ENCODE results near the gene SIX6.

SIX6 gene

DNA sequence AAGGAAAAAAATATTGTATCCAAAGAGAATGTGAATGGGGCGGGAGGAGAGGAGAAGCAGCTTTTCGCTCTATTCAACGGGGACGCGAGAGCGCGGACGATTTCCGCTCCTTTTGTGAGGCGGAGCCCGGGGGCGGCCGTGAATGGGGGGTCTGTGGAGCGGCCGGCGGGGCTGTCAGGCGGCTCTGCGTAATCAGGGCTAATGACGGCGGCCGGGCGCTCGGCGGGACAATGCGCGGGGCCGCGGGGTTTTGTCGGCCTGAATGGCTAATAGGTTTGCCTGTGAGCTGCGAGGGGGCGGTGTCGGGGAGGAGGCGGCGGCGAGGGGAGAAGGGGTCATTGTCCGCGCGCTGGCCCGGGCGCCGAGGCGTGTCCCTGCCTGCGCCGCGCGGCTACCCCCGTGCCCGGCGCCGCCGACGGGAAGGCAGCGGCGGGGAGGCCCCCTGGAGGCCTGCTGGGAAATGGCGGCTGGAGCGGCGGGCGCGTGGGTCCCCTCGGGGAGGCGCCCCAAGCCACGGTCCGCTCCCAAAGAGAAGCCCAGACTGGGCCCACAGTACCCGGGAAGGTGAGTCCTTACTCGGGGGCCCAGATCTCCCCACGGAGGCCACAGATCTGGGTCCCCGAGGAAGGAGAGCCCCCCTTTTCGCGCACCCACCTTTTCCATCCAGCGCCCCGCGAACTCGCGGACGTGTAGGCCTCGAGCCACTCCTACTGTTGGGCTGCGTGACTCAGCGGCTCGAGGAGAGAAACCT lies 6.0 kb downstream of the SIX6 start:
- DNase-seq, result peak; percentile 58

DNA sequence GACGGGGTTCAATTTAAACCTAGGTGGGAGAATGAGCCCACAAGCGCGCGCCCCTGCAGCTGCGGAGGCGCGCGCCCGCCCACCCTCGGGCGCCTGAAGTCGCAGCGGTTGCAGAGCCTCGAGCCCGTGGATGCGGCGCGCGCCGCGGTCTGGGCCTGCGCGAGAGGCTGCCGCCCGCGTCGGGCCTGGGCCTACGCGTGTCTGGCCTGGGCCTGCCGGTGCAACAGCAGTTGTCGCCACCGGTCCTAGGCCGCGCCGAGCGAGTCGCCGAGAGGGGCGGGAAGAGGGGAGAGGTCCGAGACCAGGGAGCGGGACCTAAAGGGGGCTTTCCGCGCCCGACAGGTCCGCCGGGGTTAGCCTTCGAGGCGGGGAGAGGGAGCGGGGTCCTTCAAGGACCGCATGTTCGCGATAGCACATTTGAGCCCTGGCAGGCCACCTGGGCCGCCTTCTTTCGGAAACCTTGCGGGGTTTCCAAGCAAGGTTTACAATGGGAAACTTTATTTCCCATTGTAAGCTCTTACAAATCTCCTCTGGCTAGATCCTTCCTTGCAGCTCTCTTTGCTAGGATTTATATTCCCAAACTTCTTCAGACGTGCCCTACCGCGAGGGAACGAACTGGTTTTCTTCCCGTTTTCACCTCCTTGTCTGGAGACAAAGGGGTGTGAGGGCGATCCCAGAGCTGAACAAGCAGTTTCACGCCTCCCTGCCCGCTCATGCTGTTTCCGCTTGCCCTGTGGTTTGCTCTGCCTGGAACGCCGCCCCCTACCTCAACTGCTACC lies 6.8 kb downstream of the SIX6 start:
- DNase-seq, result no peak

DNA sequence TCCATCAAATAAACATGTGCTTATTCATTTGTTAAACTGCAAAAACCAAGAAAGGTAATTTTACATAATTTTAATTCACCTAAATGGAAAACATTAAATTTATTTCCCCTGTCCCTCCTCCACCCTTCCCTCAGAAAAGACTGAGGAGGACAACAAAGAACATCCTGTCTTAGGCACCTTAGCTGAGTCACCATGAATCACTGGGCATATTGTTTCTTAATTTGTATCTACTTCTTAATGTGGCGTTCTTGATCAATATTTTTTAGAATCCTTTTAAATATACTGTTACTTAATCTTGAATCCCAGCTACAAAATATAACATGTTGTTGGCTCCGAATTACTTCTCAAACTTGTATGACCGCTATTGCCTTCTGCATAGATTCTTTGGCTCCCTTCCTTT lies 23.5 kb downstream of the SIX6 start:
- DNase-seq, result no peak

DNA sequence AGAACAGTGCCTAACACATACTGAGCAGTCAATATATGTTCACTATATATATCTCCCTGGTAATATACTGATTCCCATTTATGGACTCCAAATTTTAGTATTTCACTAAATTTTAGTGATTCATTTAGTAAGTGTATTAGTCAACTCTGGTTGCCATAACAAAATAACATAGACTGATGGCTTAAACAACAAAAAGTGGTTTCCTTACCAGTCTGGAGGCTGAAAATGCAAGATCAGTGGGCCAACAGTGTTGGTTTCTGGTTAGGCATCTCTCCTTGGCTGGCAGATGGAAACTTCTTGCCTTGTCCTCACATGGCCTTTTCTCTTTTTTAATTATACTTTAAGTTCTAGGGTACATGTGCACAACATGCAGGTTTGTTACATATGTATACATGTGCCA lies 28.7 kb downstream of the SIX6 start:
- DNase-seq, result no peak

DNA sequence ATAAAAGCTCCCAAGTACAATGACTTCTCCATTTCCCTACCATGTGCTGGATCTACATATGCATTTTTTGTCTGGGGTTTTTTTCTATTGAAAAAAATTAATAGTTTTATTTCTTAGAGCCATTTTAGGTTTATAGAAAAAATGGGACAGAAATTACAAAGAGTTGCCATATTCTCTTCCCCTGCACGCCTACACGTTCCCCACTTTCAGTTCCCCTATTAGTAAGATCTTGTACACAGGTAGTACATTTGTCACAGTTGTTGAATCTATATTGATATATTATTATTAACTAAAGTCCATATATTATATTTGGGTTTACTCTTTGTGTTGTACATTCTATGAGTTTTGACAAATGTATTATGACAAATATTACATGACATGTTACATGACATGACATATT lies 35.7 kb downstream of the SIX6 start:
- no peak for DNase-seq

DNA sequence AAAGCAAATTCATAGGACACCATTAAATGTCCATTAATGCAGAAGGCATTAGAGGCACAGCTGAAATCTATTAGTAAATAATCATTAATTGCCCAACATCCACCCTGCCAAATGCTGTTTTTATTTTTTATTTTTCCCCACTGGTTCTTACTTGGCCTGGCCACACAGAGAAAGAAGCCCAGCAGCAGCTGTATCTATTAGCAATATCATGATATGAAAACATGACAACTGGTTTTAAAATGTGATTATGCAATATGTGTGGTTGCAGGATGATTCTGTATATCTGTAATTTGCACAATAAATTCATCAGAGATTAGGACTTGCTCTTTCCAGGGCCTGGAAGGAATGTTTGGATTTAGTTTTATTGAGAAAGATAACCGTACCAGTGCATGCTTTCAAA lies 44.9 kb downstream of the SIX6 start:
- no peak for DNase-seq

DNA sequence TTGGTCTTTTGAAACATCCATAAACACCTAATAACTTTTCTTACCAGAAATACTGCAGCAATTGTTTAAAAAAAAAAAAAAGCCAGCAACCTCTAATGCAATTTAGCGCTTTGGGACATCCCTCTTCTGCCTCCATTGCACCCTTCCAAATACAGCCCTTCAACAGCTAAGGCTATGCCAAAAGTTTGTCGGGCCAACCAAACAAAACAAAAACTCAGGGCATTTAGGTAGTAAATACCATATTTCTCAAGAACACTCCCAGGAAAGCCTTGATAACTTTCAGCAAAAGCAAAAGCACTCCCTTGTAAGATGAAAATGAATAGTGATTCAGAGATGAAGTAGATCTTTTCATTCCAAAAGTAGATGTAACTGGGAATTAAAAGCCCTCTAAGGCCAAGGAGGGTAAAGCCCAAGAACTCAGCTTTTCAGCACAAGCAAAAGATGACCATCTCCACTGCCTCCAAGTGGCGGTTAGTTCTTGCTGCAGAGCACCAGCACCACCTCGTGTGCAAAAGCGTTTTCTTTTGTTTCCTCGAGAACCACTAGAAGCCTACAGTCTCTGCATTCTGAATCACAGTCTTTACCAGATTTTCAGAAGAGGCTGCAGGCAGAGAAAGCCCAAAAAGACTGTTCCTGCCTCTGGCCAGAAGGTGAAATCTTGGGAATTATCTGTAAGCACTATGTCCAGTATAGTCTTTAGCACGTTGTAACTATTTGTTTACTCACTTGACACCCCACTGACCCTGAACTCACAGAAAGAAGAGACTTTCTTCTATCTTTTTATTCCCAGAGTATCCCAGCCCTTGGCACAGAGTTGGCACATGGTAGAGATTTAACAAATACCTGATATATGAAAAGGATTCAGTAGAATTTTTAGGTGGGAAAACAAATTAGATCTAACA lies 53.1 kb downstream of the SIX6 start:
- peak; percentile 81 for DNase-seq

All from DMS79 (cell line).